Measurements from ENCODE around the gene ACTL6B. TPM values are rescaled to one million over a fixed set of nuclear protein-coding genes. Genes with fewer than 3 reads are reported as not detected.
A peak's percentile ranks its signal among the peaks of the same experiment; 100 is the strongest.
"Not testable (repeated sequence)": the region's sequence is repeated elsewhere in the genome, so short reads cannot be mapped to it uniquely, and the experiment has no call there.

The ACTL6B gene
- total RNA-seq, 1 donor from 2014 or later = not detected

DNA sequence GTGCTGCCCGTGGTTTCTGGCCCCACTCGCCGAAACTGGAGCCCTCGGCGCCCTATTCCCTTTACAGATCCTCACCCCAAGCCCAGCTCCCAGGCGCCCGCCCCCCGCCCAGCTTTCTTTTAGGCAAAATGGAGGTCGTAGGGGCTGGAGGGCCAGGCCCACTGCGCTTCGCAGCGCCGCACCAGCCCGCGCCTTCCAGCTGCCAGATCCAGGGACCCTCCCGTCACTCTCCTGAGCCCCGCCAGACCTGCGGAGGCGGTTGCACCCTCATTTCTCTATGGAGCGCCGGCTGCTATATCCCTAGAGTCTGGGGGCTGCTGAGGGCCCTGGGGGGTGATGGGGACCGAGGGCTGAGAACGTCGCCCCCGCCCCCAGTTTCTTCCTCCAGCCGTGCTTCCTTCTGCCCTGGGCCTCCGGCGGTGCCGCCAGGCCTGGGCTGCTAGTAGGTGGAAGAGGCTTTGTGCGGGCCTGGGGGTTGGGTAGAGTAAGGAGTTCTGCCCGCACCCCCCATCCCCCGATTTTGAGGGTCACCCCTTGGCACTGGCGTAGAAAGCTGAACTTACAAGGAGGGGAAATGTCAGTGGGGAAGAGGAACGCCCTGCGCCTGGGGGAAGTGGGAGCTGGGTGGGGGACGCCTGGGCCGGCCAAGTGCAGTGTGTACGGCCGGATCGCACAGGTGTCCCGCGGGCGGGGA is 18.3 kb upstream of the ACTL6B start:
- no peak for DNase-seq (ENCODE audit: low spot score)
- ATAC-seq = no peak
- intact Hi-C loops (cut with DNase I) = loop anchor here (5.0 kb wide), 1 partner anchor 1297 kb away; no protein-coding TSS in a partner anchor

DNA sequence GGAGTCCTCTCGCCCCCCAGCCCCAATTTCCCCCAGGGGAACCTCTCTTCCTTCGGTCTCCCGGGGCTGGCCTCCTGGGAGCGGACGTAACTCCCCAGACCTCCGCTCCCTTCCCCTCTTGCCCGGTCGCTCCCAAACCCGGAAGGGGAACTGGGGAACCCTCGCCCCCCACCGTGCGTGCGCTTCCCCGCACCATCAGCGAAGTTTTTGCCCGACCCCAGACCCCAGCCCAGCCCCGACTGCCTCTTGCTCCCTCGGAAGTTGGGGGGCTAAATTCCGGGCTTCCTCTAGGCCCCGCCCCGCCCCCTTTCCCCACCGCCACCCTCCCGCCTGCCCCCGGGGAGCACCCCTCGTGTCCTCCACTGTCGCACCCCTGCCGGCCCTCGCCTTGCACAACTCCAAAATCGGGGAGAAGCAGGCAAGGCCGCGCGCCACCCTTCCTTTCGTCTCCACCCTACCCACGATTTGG is 17.7 kb upstream of the ACTL6B start:
- DNase-seq (ENCODE audit: low spot score) (no peak), ATAC-seq (peak; percentile 2)
- intact Hi-C loops (cut with DNase I) = loop anchor here (5.0 kb wide), 1 partner anchor 1297 kb away; no protein-coding TSS in a partner anchor

DNA sequence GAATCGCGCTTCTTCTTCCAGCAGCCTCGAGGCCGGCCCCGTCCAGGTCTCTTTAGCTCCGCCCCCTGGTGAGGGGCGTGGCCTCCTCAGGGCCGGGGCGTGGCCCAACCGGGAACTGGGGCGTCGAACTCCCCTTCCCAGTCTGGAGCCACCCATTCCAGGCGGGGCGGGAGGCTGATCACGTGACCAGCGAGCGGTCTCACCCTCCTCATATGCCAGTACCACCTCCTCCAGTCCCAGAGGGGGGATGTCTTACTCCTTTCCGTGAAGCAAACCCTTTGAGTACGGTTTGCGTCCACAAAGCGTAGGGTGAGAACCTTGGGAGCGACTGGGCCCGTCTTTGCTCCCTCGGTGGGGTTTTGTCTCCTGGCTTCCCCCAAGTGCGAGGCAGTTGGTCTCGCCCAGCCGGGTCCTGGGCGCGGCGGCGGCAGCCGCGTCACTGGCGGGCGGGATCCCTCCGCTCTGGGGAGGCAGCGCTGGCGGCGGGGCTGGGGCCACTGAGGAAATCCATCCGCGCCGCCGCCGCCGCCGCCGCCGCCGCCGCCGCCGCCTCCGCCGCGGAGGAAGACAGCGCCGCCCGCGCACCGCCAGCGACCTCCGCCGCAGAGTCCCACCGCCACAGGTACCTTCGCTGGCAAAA is 17.2 kb upstream of the ACTL6B start, which contains the start of gene GNB2:
GNB2 (plus strand) TSS at position 439 of the 640 bp plus-strand sequence. CDS start 2,526 bp downstream, outside the sequence.
- intact Hi-C loops (cut with DNase I) = loop anchor here (5.0 kb wide), 1 partner anchor 1296 kb away; no protein-coding TSS in a partner anchor
- peak; percentile 95 for ATAC-seq

DNA sequence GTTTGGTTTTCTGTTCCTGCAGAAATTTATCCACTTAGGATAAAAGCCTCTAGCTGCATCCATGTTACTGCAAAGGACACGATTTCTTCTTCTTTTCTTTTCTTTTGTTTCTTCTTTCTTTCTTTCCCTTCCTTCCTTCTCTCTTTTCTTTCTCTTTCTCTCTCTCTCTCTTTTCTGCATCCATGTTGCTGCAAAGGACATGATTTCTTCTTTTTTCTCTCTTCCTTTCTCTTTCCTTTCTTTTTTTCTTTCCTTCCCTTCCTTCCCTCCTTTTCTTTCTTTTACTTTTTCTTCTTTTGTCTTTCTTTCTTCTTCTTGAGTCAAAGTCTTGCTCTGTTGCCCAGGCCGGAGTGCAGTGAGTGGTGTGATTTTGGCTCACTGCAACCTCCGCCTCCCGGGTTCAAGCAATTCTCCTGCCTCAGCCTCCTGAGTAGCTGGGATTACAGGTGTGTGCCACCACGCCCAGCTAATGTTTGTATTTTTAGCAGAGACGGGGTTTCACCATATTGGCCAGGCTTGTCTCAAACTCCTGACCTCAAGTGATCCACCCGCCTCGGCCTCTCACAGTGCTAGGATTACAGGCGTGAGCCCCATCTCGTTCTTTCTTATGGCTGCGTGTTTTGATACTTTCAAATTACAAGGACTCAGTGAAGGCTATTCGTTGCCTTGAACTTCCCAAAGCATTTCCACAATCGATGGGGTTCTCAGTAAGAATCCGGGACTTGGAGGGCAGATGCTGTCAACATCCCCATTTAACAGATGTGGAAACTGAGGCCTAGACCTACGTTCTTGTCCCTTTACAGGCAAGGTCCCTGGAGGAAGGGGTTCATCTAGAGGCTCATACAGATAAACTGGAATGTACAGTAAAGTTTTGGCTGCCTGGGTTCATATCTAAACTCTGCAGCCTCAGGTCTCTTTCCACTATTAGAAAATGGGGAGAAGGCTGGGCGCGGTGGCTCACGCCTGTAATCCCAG is 15.4 kb upstream of the ACTL6B start:
- intact Hi-C loops (cut with DNase I) = loop anchor here (5.0 kb wide), 1 partner anchor 1294 kb away; no protein-coding TSS in a partner anchor
- ATAC-seq (no peak), DNase-seq (ENCODE audit: low spot score) (no peak)

More for the DNA sequence above, 17.2 kb upstream of the ACTL6B start, which contains the start of gene GNB2:
- DNase-seq (ENCODE audit: low spot score) = peak; percentile 100

DNA sequence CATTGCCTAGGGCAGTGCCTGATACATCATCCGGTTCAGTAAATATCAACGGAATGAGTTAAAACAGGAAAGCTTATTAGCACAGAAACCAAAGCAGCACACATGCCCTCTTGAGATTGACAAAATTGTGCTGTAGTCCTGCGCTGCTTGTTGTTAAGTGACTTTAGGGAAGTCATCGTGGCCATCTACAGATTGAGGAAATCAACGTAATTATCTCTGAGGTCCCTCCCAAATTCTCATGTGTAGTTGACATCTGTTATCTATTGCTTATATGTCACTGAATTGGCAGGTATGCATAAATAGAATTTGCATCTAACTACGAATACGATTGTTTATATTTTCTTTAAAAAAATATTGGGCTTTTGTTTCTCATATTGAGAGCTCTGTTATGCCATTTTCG is 13.8 kb upstream of the ACTL6B start:
- ATAC-seq = no peak
- intact Hi-C loops (cut with DNase I) = loop anchor here (5.0 kb wide), 1 partner anchor 1293 kb away; no protein-coding TSS in a partner anchor

DNA sequence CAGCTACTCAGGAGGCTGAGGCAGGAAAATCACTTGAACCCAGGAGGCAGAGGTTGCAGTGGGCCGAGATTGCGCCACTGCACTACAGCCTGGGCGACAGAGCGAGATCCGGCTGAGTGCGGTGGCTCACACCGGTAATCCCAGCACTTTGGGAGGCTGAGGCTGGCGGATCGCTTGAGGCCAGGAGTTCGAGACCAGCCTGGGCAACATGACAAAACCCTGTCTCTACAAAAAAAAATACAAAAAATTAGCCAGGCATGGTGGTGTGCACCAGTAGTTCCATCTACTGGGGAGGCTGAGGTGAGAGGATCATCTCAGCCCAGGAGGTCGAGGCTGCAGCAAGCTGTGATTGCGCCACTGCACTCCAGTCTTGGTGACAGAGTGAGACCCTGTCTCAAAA is 12.9 kb upstream of the ACTL6B start:
- ATAC-seq; DNase-seq (ENCODE audit: low spot score); intact Hi-C loops (cut with DNase I): not testable (repeated sequence)

More for the DNA sequence above, 13.8 kb upstream of the ACTL6B start:
- no peak for DNase-seq (ENCODE audit: low spot score)

DNA sequence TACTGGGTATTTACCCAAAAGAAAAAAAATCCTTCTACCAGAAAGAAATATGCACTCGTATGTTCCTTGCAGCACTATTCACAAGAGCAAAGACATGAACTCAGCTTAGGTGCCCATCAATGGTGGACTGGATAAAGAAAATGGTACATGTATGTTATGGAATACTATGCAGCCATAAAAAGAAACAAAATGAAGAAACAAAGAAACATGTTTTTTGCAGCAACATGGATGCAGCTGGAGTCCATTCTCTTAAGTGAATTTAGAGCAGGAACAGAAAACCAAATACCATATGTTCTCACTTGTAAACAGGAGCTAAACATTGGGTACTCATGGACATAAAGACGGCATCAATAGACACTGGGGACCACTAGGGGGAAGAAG is 11.8 kb upstream of the ACTL6B start:
- no peak for ATAC-seq
- intact Hi-C loops (cut with DNase I) = no loop called here

DNA sequence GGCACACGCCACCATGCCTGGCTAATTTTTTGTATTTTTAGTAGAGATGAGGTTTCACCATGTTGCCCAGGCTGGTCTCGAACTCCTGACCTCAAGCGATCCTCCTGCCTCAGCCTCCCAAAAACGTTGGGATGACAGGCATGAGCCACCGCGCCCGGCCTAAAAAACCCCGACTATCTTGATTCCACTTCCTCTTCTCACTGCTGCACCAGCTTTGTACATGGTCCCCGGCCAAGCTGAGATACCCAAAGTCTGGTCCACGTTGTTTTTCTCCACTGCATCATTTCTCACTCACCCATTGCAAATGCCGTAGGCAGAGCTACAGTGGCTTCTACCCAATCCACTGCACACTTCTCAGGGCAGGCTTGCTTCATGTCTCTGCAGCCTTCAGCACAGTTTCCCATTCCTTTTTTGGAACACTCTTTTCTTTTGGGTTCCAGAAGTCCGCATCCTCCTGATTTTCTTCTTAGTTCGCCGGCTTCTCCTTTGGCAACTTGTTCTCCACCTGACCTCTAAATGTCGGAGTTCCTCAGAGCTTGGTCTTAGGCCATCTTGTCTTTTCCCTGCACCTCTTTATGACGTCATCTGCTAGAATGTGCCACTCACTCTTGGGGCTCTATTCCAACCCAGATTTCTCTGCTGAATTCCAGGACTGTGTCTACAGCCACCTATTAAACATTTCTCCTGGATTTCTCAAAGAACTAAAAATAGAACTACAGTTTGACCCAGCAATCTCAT is 11.3 kb upstream of the ACTL6B start:
- no peak for ATAC-seq
- intact Hi-C loops (cut with DNase I) = loop anchor here (2.0 kb wide), 1 partner anchor 25 kb away; no protein-coding TSS in a partner anchor
- DNase-seq (ENCODE audit: low spot score) = no peak

More for the DNA sequence above, 11.8 kb upstream of the ACTL6B start:
- DNase-seq (ENCODE audit: low spot score) = no peak

DNA sequence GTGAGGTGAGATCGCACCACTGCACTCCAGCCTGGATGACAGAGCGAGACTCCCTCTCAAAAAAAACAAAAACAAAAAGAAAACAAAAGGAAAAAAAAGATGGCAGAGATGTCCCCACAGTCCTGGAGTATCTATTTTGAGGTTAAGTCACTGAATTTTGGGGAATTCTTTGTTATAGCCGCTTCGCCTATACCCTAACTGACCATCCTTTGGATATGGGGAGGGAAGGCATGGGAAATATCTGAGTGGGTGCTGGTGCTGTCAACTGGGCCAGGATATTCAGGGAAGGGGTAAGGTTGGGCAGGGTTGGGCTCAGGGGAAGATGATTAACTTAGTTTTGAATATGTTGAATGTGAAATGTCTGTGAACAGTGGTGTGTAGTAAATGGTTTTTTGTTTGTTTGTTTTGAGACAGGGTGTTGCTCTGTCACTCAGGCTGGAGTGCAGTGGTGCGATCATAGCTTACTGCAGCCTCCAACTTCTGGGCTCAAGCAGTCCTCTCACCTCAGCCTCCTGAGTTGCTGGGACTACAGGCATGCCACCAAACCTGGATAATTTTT is 9.0 kb upstream of the ACTL6B start:
- DNase-seq (ENCODE audit: low spot score) (no peak), ATAC-seq (no peak)
- intact Hi-C loops (cut with DNase I) = no loop called here

DNA sequence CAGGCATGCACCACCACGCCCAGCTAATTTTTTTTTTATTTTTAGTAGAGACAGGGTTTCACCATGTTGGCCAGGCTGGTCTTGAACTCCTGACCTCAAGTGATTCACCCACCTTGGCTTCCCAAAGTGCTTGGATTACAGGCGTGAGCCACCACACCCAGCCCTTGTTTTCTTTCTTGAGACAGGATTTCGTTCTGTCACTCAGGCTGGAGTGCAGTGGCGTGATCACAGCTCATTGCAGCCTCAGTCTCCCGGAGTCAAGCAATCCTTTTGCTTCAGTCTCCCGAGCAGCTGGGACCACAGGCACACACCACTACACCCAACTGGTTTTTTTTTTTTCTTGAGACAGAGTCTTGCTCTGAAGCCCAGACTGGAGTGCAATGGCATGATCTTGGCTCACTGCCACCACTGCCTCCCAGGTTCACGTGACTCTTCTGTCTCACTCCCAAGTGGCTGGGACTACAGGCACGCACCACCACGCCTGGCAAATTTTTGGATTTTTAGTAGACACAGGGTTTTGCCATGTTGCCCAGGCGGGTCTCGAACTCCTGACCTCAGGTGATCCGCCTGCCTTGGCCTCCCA is 6.0 kb upstream of the ACTL6B start:
- ATAC-seq; intact Hi-C loops (cut with DNase I); DNase-seq (ENCODE audit: low spot score): not testable (repeated sequence)

DNA sequence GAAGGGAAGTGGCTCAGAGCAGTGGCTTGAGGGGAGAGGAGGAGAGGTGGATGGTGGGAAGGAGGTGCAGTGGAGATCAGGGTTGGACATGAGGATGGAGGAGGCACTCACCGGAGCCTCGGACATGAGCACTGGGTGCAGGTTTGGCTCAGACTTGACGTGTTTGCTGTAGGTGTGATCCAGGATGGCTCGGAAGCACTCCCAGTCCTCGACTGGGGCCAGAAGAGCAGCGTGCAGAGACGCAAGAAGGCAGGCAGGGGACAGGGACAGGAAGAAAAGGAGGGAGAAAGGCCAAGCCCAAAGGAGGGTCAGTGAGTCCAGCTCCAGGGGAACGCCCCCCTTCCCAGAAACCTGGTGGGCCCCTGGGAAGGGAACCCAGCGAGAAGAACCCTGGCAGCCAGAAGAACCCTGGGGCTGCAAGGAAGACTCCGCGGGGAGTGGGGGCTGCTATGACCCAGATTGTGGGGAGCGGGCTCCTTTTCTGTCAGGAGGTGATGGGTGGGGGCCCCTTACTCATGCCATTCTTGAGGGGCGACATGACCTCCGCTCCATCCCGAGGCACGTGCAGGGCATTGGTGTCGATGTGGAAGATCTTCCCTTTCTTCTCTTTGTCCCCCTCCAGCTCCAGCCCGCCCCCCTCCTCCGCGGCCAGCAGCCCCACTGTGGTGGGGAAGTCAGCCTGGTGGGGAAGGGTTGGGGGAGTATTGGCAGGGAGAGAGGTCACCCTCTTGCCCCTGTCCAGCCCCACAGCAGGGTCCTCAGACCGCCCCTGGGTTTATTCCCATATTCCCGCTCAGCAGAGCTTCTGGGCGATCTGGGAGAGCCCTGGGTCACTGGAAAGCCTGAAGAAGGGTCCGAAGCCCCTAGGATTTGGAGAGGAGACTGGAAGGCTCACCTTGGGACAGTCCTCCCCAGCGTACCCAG is 1.1 kb downstream of the ACTL6B start:
- DNase-seq (ENCODE audit: low spot score) (no peak), ATAC-seq (no peak)
- intact Hi-C loops (cut with DNase I) = no loop called here

DNA sequence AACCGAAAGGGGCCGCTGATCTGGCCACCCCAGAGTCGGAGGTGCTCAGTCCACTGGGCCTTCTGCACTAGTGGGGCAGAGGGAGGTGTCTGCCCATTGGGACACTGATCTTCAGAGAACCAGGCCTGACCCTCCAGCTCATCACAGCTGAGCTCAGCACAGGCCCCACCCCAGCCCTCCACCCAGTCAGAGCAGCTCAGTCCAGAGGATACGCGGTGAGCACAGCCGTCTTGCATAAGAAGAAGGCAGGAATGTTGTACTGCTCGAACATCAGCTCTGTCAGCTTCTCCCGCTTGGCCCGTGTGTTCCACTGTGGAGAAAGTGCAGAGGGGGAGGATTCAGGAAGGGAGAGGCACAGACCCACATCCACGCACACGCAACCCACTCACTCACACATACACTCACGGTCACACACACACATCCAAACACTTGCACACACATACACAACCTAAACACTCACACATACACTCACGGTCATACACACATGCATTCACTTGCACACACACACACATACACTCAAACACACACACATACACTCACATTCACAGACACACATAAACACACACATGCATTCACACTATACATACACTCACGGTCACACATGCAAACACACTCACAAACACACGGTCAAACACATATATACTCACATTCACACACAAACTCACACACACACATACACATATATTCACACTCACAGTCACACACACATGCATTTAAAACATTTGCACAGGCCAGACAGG is 6.3 kb downstream of the ACTL6B start:
- ATAC-seq = no peak
- intact Hi-C loops (cut with DNase I) = no loop called here
- DNase-seq (ENCODE audit: low spot score) = no peak

DNA sequence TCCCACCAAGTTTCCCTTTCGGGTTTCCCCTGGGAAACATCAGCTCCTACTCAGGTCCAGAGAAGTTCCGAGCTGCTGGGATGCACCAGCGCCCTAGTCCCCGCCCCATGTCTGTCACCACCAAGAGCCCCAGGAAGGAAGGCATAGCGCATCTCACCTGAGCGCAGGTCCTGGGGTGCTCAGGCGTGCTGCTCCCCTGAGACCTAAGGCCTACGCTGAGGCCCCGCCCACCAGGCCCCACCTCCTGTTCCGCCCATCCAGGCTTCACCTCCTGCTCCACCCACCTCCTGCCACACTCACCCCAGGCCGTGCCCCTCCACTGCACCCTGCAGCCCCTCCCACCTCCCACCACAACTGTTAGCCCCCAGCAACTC is 13.7 kb downstream of the ACTL6B start:
- DNase-seq (ENCODE audit: low spot score) = no peak
- intact Hi-C loops (cut with DNase I) = loop anchor here (2.0 kb wide), 1 partner anchor 24 kb away; no protein-coding TSS in a partner anchor
- ATAC-seq = no peak

DNA sequence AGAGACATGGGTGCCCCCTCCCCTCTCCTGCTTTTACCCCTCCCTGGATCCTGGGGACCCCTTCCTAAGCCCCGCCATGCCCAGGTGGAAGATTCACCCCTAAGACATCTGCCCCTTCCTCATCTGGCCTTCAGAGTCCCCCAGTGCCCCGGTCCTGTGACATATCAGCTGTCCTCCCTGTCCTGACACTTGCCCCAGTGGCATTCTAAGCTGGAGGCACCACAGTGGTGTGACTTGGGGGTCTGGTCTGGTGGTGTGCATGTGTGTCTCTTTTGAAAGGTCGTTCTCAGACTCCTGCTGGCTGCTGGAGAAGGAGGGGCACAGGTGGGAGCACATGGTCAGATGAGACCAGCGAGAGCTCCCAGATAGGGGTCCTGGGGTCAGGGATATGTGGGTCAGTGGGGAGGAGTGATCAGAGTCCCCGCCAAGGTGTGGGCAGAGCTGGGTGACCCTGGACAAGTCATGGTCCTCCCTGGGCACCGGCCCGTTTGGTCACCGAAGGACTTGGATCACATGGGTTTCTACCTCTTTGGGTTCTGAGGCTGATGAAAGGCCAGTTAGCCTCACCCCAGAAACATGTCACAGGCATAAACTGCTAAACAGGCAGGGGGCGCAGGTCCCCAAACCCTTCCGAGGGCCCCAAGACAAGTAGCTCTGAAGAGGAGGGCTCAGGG is 14.3 kb downstream of the ACTL6B start:
- ATAC-seq (no peak), DNase-seq (ENCODE audit: low spot score) (no peak)
- intact Hi-C loops (cut with DNase I) = loop anchor here (2.0 kb wide), 1 partner anchor 25 kb away; no protein-coding TSS in a partner anchor

DNA sequence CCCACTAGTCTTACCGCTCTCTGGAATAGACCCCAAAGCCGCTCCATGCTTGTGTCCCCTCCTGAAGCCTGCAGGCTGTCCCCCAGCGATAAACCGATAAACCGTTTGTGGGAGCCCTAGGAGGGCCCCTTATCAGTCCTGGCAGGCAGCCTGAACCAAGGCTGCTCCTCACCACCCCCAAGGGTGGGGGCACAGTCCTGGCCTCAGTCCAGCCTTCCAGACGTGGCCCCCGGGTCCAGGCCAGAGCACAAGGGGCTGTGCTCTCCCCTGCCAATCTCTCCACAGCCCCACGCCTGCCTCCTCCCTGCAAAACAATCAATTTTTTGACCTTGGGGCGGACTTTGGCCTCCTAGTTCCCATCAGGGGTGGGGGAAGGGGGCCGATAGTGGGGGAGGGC is 14.8 kb downstream of the ACTL6B start, which contains the start of gene TFR2:
TFR2 (minus strand) TSS at position 90 of the 397 bp plus-strand sequence; CDS start at position 47, 43 bp downstream.
- intact Hi-C loops (cut with DNase I) = no loop called here
- ATAC-seq (peak; percentile 43), DNase-seq (ENCODE audit: low spot score) (no peak)
